Fibroblast of villous mesenchyme (primary cell): Measurements from ENCODE around the gene ZNF319. TPM values are rescaled to one million over a fixed set of nuclear protein-coding genes. Genes with fewer than 3 reads are reported as not detected.

Experiments
- DNase-seq: peaks from one replicate; pipeline ENCODE4 v3.0.0-alpha.2; 2010; ENCODE audit warnings: low read depth
- H3K4me3 ChIP-seq: 2 replicates; pipeline ENCODE4 v1.5.1; 2011; ENCODE audit warnings: low read depth, mild to moderate bottlenecking, low read length
- CTCF ChIP-seq: IDR thresholded peaks from 2 replicates; pipeline ENCODE4 v1.5.1; 2012; ENCODE audit warnings: low read depth, mild to moderate bottlenecking, low read length; ENCODE audit not compliant: insufficient read depth
- total RNA-seq: library from RNA; depleted of rRNA; stranded (reverse); fragments of >200 nt; gene quantifications from 2 replicates; pipeline ENCODE4 v1.2.3, GENCODE V29; 2012

Gene ZNF319
- total RNA-seq, 1 donor = 6.0 TPM

GRCh38 chr16:58042001-58042885 lies 41.8 kb upstream of the ZNF319 start:
- H3K4me3 ChIP-seq = no peak overlapping the region
- no peak for DNase-seq
- TF ChIP-seq CTCF = no peak

- no peak overlapping the region for H3K4me3 ChIP-seq
- no peak for DNase-seq
- no peak for TF ChIP-seq CTCF
Observed at GRCh38 chr16:58041628-58041955, 41.1 kb upstream of the ZNF319 start.

- TF ChIP-seq CTCF = no peak
- DNase-seq = no peak
- no peak overlapping the region for H3K4me3 ChIP-seq
Observed at GRCh38 chr16:58040945-58041627, 40.6 kb upstream of the ZNF319 start.

GRCh38 chr16:58040496-58040846 lies 40.0 kb upstream of the ZNF319 start:
- no peak for DNase-seq
- TF ChIP-seq CTCF = no peak
- H3K4me3 ChIP-seq = no peak overlapping the region

- no peak for DNase-seq
- H3K4me3 ChIP-seq = no peak overlapping the region
- TF ChIP-seq CTCF = no peak
Observed at GRCh38 chr16:58039829-58040495, 39.5 kb upstream of the ZNF319 start.

GRCh38 chr16:58038219-58038641 lies 37.8 kb upstream of the ZNF319 start:
- H3K4me3 ChIP-seq = no peak overlapping the region
- DNase-seq = no peak
- no peak for TF ChIP-seq CTCF
